Measurements from ENCODE around the gene PRR14.
A peak's percentile ranks its signal among the peaks of the same experiment; 100 is the strongest.
"Not testable (repeated sequence)": the region's sequence is repeated elsewhere in the genome, so short reads cannot be mapped to it uniquely, and the experiment has no call there.

The PRR14 gene

GRCh38 chr16:30623536-30624283, 27.1 kb upstream of the PRR14 start:
- H3K36me3 Mint-ChIP-seq (ENCODE audit: low read depth): no peaks in the 10 kb centered on the region
- TF ChIP-seq CTCF (IDR thresholded peaks at IDR 0.05; ENCODE audit: unreplicated experiment in 3 of 3): no peak
- H3K27me3 Mint-ChIP-seq (ENCODE audit: low read depth): no peaks in the 10 kb centered on the region
- peaks cover 45% of the 10 kb centered on the region for H3K4me1 Mint-ChIP-seq
- H3K27ac Mint-ChIP-seq: peak overlapping the region; percentile 87 to 97 (median 96)
- H3K4me3 Mint-ChIP-seq: no peak overlapping the region
- H3K9me3 Mint-ChIP-seq: peaks cover 2% of the 10 kb centered on the region

- Mint-ChIP-seq H3K4me3 (no peak overlapping the region), H3K4me1 (peaks cover 39% of the 10 kb centered on the region), H3K27ac (no peak overlapping the region), H3K9me3 (no peaks in the 10 kb centered on the region), H3K27me3 (ENCODE audit: low read depth) (no peaks in the 10 kb centered on the region), H3K36me3 (ENCODE audit: low read depth) (no peaks in the 10 kb centered on the region)
- no peak for TF ChIP-seq CTCF (IDR thresholded peaks at IDR 0.05; ENCODE audit: unreplicated experiment in 3 of 3)
Observed at GRCh38 chr16:30626236-30626635, 24.5 kb upstream of the PRR14 start.

DNA sequence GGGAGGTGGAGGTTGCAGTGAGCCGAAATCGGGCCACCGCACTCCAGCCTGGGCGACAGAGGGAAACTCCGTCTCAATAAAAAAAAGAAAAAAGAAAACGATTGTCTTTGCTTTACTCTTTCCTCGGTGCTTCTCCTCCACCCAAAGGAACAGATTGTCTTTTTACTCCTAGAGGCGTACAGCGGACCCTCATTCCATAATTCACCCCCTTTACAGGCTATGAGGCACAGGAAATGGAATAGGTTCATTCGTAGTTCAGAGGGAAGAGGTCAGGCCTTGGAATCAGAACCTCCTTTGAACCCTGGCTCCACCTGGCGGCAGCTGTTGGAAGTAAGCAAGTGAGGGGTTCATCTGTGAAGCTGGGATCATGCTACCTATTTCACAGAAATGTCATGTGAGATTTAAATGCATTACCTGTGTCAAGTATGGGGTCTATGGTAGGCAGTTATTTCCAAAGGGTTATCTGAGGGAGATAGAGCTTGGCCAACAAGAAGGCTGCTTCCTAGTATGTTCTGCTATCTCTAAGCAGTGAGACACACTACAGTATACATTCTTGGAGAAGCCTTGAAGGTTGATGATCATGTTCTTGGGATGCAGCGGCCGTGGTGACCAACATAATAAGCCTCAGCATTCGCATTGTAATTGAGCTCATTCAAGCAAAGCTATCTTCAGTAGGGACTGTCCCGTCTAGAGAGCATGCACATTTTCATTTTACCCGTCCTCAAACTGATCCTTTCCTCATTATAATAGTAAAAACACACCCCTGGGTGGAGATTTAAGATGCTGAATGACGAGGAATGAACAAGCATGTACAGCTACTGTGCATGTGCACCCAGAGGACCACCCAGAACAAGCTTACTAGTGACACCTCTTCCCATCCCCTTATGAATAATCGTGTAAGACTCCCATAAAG, 21.9 kb upstream of the PRR14 start:
- H3K9me3 Mint-ChIP-seq: no peaks in the 10 kb centered on the region
- TF ChIP-seq CTCF (IDR thresholded peaks at IDR 0.05; ENCODE audit: unreplicated experiment in 3 of 3): peak; percentile 89 to 94 (median 91)
- H3K27ac Mint-ChIP-seq: peak overlapping the region; percentile 86 to 94 (median 89)
- peak overlapping the region in 2 of 3 experiments; percentile 9 to 40 for H3K4me3 Mint-ChIP-seq
- H3K27me3 Mint-ChIP-seq (ENCODE audit: low read depth): no peaks in the 10 kb centered on the region
- H3K4me1 Mint-ChIP-seq: peaks cover 13% of the 10 kb centered on the region
- H3K36me3 Mint-ChIP-seq (ENCODE audit: low read depth): no peaks in the 10 kb centered on the region

- peaks cover 28% of the 10 kb centered on the region for H3K4me1 Mint-ChIP-seq
- not testable (repeated sequence) for H3K4me3 Mint-ChIP-seq; H3K36me3 Mint-ChIP-seq (ENCODE audit: low read depth); H3K27me3 Mint-ChIP-seq (ENCODE audit: low read depth); H3K9me3 Mint-ChIP-seq; H3K27ac Mint-ChIP-seq
Observed at GRCh38 chr16:30632454-30632853, 18.3 kb upstream of the PRR14 start.

DNA sequence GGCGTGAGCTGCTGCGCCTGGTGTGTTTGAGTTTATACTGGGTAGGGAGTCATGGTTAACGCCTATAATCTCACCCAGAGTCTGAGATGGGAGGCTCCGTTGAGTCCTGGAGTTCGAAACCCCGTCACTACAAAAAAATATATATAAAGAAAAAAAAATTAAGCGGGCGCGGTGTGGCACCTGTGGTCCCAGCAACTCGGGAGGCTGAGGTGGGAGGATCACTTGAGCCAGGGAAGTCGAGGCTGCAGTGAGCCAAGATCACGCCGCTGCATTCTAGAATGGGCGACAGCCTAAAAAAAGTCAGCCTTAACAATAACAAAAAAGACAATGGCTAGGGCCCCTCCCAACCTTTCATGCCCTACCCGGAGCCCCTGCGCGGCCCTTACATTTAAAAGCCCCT, 17.2 kb upstream of the PRR14 start:
- Mint-ChIP-seq H3K27me3 (ENCODE audit: low read depth) (no peaks in the 10 kb centered on the region), H3K36me3 (ENCODE audit: low read depth) (no peaks in the 10 kb centered on the region), H3K4me1 (peaks cover 27% of the 10 kb centered on the region), H3K4me3 (peak overlapping the region; percentile 88 to 92 (median 92)), H3K9me3 (no peaks in the 10 kb centered on the region), H3K27ac (peak overlapping the region; percentile 93 to 94 (median 94))
- no peak for TF ChIP-seq CTCF (IDR thresholded peaks at IDR 0.05; ENCODE audit: unreplicated experiment in 3 of 3)

DNA sequence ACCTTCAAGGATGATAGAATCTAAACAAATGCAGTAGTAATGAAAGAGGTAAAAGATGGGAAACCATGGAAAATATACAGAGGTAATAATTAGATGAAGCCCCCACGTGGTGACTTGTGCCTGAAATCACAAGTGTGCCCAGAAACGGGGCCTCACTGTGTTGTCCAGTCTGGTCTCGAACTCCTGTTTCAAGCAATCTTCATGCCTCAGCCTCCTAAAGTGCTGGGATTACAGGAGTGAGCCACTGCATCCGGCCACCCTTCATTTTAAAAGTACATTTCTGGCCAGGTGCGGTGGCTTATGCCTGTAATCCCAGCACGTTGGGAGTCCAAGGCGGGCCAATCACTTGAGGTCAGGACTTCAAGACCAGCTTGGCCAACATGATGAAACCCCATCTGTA, 14.2 kb upstream of the PRR14 start:
- Mint-ChIP-seq H3K4me3 (peak overlapping the region; percentile 25 to 35 (median 28)), H3K4me1 (peaks cover 15% of the 10 kb centered on the region), H3K27ac (no peak overlapping the region), H3K27me3 (ENCODE audit: low read depth) (peaks cover 4% of the 10 kb centered on the region), H3K9me3 (no peaks in the 10 kb centered on the region), H3K36me3 (ENCODE audit: low read depth) (no peaks in the 10 kb centered on the region)
- no peak for TF ChIP-seq CTCF (IDR thresholded peaks at IDR 0.05; ENCODE audit: unreplicated experiment in 3 of 3)

- not testable (repeated sequence) for H3K27ac Mint-ChIP-seq; H3K4me3 Mint-ChIP-seq; H3K36me3 Mint-ChIP-seq (ENCODE audit: low read depth); H3K9me3 Mint-ChIP-seq; H3K27me3 Mint-ChIP-seq (ENCODE audit: low read depth)
- peaks cover 15% of the 10 kb centered on the region for H3K4me1 Mint-ChIP-seq
Observed at GRCh38 chr16:30637139-30637538, 13.6 kb upstream of the PRR14 start.

All from nephron (organoid).